GM06990 (cell line): ENCODE results near the gene ANKRD34A.
A peak's percentile ranks its signal among the peaks of the same experiment; 100 is the strongest.

Experiments used
- DNase-seq: peaks from one replicate; pipeline ENCODE4 v3.0.0-alpha.2; 2011; ENCODE audit not compliant: insufficient read length; ENCODE audit errors: extremely low read depth
- H3K27me3 ChIP-seq: replicated peaks from 2 replicates; pipeline ENCODE4 v1.6.0; 2011; ENCODE audit warnings: low read length; ENCODE audit not compliant: control insufficient read depth, insufficient read depth
- H3K36me3 ChIP-seq: 2 replicates; pipeline ENCODE4 v1.5.1; 2011; ENCODE audit warnings: low read length; ENCODE audit not compliant: control insufficient read depth, insufficient read depth
- H3K4me3 ChIP-seq: replicated peaks from 2 replicates; pipeline ENCODE4 v1.5.1; 2011; ENCODE audit warnings: low read depth, mild to moderate bottlenecking, control low read depth, low read length
- TF ChIP-seq, protein P1 (sequence below): IDR thresholded peaks from 2 replicates; pipeline ENCODE4 v1.5.1; 2011; ENCODE audit warnings: low read length, control low read depth, mild to moderate bottlenecking, inconsistent platforms; ENCODE audit not compliant: insufficient read depth, poor library complexity, severe bottlenecking

Gene ANKRD34A

GRCh38 chr1:145961425-145962156 is 2.8 kb downstream of the ANKRD34A start:
- H3K4me3 ChIP-seq: peak overlapping the region; percentile 58
- no peaks in the 10 kb centered on the region for H3K36me3 ChIP-seq
- DNase-seq: peak; percentile 36
- TF ChIP-seq, protein P1, sequence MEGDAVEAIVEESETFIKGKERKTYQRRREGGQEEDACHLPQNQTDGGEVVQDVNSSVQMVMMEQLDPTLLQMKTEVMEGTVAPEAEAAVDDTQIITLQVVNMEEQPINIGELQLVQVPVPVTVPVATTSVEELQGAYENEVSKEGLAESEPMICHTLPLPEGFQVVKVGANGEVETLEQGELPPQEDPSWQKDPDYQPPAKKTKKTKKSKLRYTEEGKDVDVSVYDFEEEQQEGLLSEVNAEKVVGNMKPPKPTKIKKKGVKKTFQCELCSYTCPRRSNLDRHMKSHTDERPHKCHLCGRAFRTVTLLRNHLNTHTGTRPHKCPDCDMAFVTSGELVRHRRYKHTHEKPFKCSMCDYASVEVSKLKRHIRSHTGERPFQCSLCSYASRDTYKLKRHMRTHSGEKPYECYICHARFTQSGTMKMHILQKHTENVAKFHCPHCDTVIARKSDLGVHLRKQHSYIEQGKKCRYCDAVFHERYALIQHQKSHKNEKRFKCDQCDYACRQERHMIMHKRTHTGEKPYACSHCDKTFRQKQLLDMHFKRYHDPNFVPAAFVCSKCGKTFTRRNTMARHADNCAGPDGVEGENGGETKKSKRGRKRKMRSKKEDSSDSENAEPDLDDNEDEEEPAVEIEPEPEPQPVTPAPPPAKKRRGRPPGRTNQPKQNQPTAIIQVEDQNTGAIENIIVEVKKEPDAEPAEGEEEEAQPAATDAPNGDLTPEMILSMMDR: no peak
- no peaks in the 10 kb centered on the region for H3K27me3 ChIP-seq

GRCh38 chr1:145961109-145961424 is 3.3 kb downstream of the ANKRD34A start:
- TF ChIP-seq, protein P1: no peak
- Histone ChIP-seq H3K27me3 (no peaks in the 10 kb centered on the region), H3K4me3 (peak overlapping the region; percentile 58), H3K36me3 (no peaks in the 10 kb centered on the region)
- DNase-seq: no peak

- DNase-seq: peak; percentile 59
- H3K27me3 ChIP-seq: no peaks in the 10 kb centered on the region
Measured at GRCh38 chr1:145960468-145961108, 3.8 kb downstream of the ANKRD34A start.

GRCh38 chr1:145959957-145960467 is 4.4 kb downstream of the ANKRD34A start:
- H3K27me3 ChIP-seq: no peaks in the 10 kb centered on the region
- H3K36me3 ChIP-seq: no peaks in the 10 kb centered on the region
- no peak for DNase-seq
- H3K4me3 ChIP-seq: peak overlapping the region; percentile 58
- TF ChIP-seq, protein P1: no peak

More at GRCh38 chr1:145960468-145961108, 3.8 kb downstream of the ANKRD34A start:
- Histone ChIP-seq H3K4me3 (peak overlapping the region; percentile 58), H3K36me3 (no peaks in the 10 kb centered on the region)
- TF ChIP-seq, protein P1: no peak

- H3K36me3 ChIP-seq: no peaks in the 10 kb centered on the region
- no peak for DNase-seq
- H3K27me3 ChIP-seq: no peaks in the 10 kb centered on the region
- TF ChIP-seq, protein P1: no peak
- H3K4me3 ChIP-seq: no peak overlapping the region
Measured at GRCh38 chr1:145959333-145959732, 5.0 kb downstream of the ANKRD34A start.
